HUES48 (cell line): ENCODE data around the gene HSPG2.

Source experiments
- H3K27ac ChIP-seq: one replicate; pipeline ENCODE4 v1.7.0; 2013; ENCODE audit warnings: low read depth, low read length, inconsistent platforms
- H3K27me3 ChIP-seq: 2 replicates; pipeline ENCODE4 v1.6.1; 2013; ENCODE audit warnings: mild to moderate bottlenecking, low read length; ENCODE audit not compliant: control insufficient read depth, insufficient read depth
- H3K36me3 ChIP-seq: 2 replicates; pipeline ENCODE4 v1.6.1; 2013; ENCODE audit warnings: low read length; ENCODE audit not compliant: control insufficient read depth, insufficient read depth
- H3K4me1 ChIP-seq: 2 replicates; pipeline ENCODE4 v1.6.1; 2013; ENCODE audit warnings: mild to moderate bottlenecking, low read length; ENCODE audit not compliant: control insufficient read depth, insufficient read depth
- H3K4me3 ChIP-seq: 2 replicates; pipeline ENCODE4 v1.5.1; 2013; ENCODE audit warnings: mild to moderate bottlenecking, low read depth, low read length
- H3K9ac ChIP-seq: 2 replicates; pipeline ENCODE4 v1.6.1; 2013; ENCODE audit warnings: mild to moderate bottlenecking, low read depth, low read length, moderate library complexity
- H3K9me3 ChIP-seq: 2 replicates; pipeline ENCODE4 v1.6.1; 2013; ENCODE audit warnings: low read length; ENCODE audit not compliant: control insufficient read depth, insufficient read depth

The HSPG2 gene

GRCh38 chr1:21884456-21885235 is 52.5 kb downstream of the HSPG2 start:
- Histone ChIP-seq H3K36me3 (peaks cover 57% of the 10 kb centered on the region), H3K27ac (no peak overlapping the region), H3K9me3 (no peaks in the 10 kb centered on the region), H3K27me3 (no peaks in the 10 kb centered on the region), H3K9ac (no peak overlapping the region), H3K4me3 (no peak overlapping the region), H3K4me1 (no peaks in the 10 kb centered on the region)

GRCh38 chr1:21882721-21883415 is 54.2 kb downstream of the HSPG2 start:
- peaks cover 65% of the 10 kb centered on the region for H3K36me3 ChIP-seq

GRCh38 chr1:21881250-21881649 is 55.9 kb downstream of the HSPG2 start:
- H3K9ac ChIP-seq: no peak overlapping the region
- peaks cover 63% of the 10 kb centered on the region for H3K36me3 ChIP-seq

More at GRCh38 chr1:21882721-21883415, 54.2 kb downstream of the HSPG2 start:
- H3K27me3 ChIP-seq: no peaks in the 10 kb centered on the region
- H3K27ac ChIP-seq: no peak overlapping the region
- no peaks in the 10 kb centered on the region for H3K9me3 ChIP-seq
- no peaks in the 10 kb centered on the region for H3K4me1 ChIP-seq
- H3K9ac ChIP-seq: no peak overlapping the region
- no peak overlapping the region for H3K4me3 ChIP-seq

GRCh38 chr1:21880619-21880970 is 56.5 kb downstream of the HSPG2 start:
- Histone ChIP-seq H3K9me3 (no peaks in the 10 kb centered on the region), H3K36me3 (peaks cover 64% of the 10 kb centered on the region), H3K4me3 (no peak overlapping the region), H3K4me1 (no peaks in the 10 kb centered on the region), H3K27me3 (no peaks in the 10 kb centered on the region), H3K27ac (no peak overlapping the region), H3K9ac (no peak overlapping the region)

More at GRCh38 chr1:21881250-21881649, 55.9 kb downstream of the HSPG2 start:
- H3K27ac ChIP-seq: no peak overlapping the region
- H3K9me3 ChIP-seq: no peaks in the 10 kb centered on the region
- H3K27me3 ChIP-seq: no peaks in the 10 kb centered on the region
- H3K4me1 ChIP-seq: no peaks in the 10 kb centered on the region
- H3K4me3 ChIP-seq: no peak overlapping the region

- peaks cover 65% of the 10 kb centered on the region for H3K36me3 ChIP-seq
- H3K27me3 ChIP-seq: no peaks in the 10 kb centered on the region
- no peaks in the 10 kb centered on the region for H3K4me1 ChIP-seq
- no peak overlapping the region for H3K4me3 ChIP-seq
- no peak overlapping the region for H3K9ac ChIP-seq
- no peaks in the 10 kb centered on the region for H3K9me3 ChIP-seq
- H3K27ac ChIP-seq: no peak overlapping the region
These were observed 57.0 kb downstream of the HSPG2 start for GRCh38 chr1:21879928-21880618.

- H3K4me3 ChIP-seq: no peak overlapping the region
- H3K27ac ChIP-seq: no peak overlapping the region
- no peaks in the 10 kb centered on the region for H3K4me1 ChIP-seq
- H3K9ac ChIP-seq: no peak overlapping the region
- no peaks in the 10 kb centered on the region for H3K27me3 ChIP-seq
- peaks cover 71% of the 10 kb centered on the region for H3K36me3 ChIP-seq
- H3K9me3 ChIP-seq: no peaks in the 10 kb centered on the region
These were observed 58.2 kb downstream of the HSPG2 start for GRCh38 chr1:21878840-21879478.

GRCh38 chr1:21878009-21878773 is 58.9 kb downstream of the HSPG2 start:
- Histone ChIP-seq H3K4me1 (no peaks in the 10 kb centered on the region), H3K4me3 (no peak overlapping the region), H3K27ac (no peak overlapping the region), H3K36me3 (peaks cover 69% of the 10 kb centered on the region), H3K9me3 (no peaks in the 10 kb centered on the region), H3K27me3 (no peaks in the 10 kb centered on the region), H3K9ac (no peak overlapping the region)

- no peak overlapping the region for H3K4me3 ChIP-seq
- no peaks in the 10 kb centered on the region for H3K9me3 ChIP-seq
- no peaks in the 10 kb centered on the region for H3K4me1 ChIP-seq
- no peak overlapping the region for H3K9ac ChIP-seq
- H3K27ac ChIP-seq: no peak overlapping the region
- peaks cover 86% of the 10 kb centered on the region for H3K36me3 ChIP-seq
- H3K27me3 ChIP-seq: no peaks in the 10 kb centered on the region
These were observed 60.8 kb downstream of the HSPG2 start for GRCh38 chr1:21876267-21876666.

GRCh38 chr1:21875621-21876063 is 61.5 kb downstream of the HSPG2 start:
- Histone ChIP-seq H3K4me3 (no peak overlapping the region), H3K4me1 (no peaks in the 10 kb centered on the region), H3K9me3 (no peaks in the 10 kb centered on the region), H3K36me3 (peaks cover 80% of the 10 kb centered on the region), H3K27me3 (no peaks in the 10 kb centered on the region), H3K27ac (no peak overlapping the region), H3K9ac (no peak overlapping the region)

GRCh38 chr1:21874778-21875547 is 62.1 kb downstream of the HSPG2 start:
- H3K4me1 ChIP-seq: no peaks in the 10 kb centered on the region
- no peaks in the 10 kb centered on the region for H3K27me3 ChIP-seq
- no peaks in the 10 kb centered on the region for H3K9me3 ChIP-seq
- H3K36me3 ChIP-seq: peaks cover 73% of the 10 kb centered on the region
- H3K9ac ChIP-seq: no peak overlapping the region
- H3K27ac ChIP-seq: no peak overlapping the region
- H3K4me3 ChIP-seq: no peak overlapping the region
